ENCODE data around the gene RINT1. TPM values are rescaled to one million over a fixed set of nuclear protein-coding genes. Genes with fewer than 3 reads are reported as not detected.

Gene RINT1
- total RNA-seq, 1 donor from 2014 or later, result 28.5 TPM

Other genes starting within 250 kb of the RINT1 start
- 43.8 to 51.4 TPM (median 45.3 TPM) in 3 replicates for gene SRPK2, start 143.3 kb upstream of the RINT1 start, total RNA-seq
- 15.5 to 20.0 TPM (median 16.9 TPM) in 3 replicates for gene PUS7, start 9.9 kb upstream of the RINT1 start, total RNA-seq
- gene EFCAB10, start 49.3 kb downstream of the RINT1 start, total RNA-seq, result not detected in 3 replicates